ENCODE data around the gene PLEKHJ1.

- TF ChIP-seq EZH2 (IDR thresholded peaks at IDR 0.05; ENCODE audit: borderline replicate concordance, low read depth, low read length, poor library complexity, severe bottlenecking) (no peak), CTCF (conservative IDR thresholded peaks at IDR 0.05; ENCODE audit: low read depth, low read length) (no peak)
Measured at GRCh38 chr19:2184422-2184975, 51.6 kb downstream of the PLEKHJ1 start.
